ENCODE results near the gene F5. TPM values are rescaled to one million over a fixed set of nuclear protein-coding genes. Genes with fewer than 3 reads are reported as not detected.

The F5 gene
- total and polyA plus RNA-seq, 2 donors (not counting 1 experiment from before 2014, with no cell fraction given): under 0.01 TPM; not detected in 1

GRCh38 chr1:169631249-169631648, 45.0 kb upstream of the F5 start:
- Histone ChIP-seq H3K4me1 (ENCODE audit: control insufficient read depth, extremely low read depth, insufficient read depth, low read length) (no peaks in the 10 kb centered on the region), H3K27me3 (ENCODE audit: control insufficient read depth, insufficient read depth, low read length) (no peaks in the 10 kb centered on the region), H3K4me3 (replicated peaks in 1 of 4; ENCODE audit: control extremely low read depth in 1 of 4, insufficient read depth in 1 of 4, low read depth in 3 of 4, low read length in 4 of 4) (no peak overlapping the region), H3K4me2 (ENCODE audit: extremely low read depth, insufficient read depth, low read length) (no peak overlapping the region), H3K36me3 (ENCODE audit: control insufficient read depth, insufficient read depth, low read length) (no peaks in the 10 kb centered on the region), H3K27ac (ENCODE audit: insufficient read depth, low read length) (no peak overlapping the region), H3K9me3 (ENCODE audit: control insufficient read depth, insufficient read depth, low read depth, low read length) (no peaks in the 10 kb centered on the region), H2AFZ (ENCODE audit: low read length) (no peak overlapping the region), H3K79me2 (ENCODE audit: control insufficient read depth, insufficient read depth, low read length) (no peaks in the 10 kb centered on the region), H3K9ac (ENCODE audit: insufficient read depth, low read length) (no peak overlapping the region), H4K20me1 (ENCODE audit: control insufficient read depth, extremely low read depth, insufficient read depth, low read length) (no peaks in the 10 kb centered on the region)
- DNase-seq (ENCODE audit: low read depth in 2 of 2): no peak
- TF ChIP-seq EZH2 (IDR thresholded peaks at IDR 0.05; ENCODE audit: low read length, missing control alignments) (no peak), CTCF (conservative IDR thresholded peaks at IDR 0.05 in 1 of 2, IDR thresholded peaks at IDR 0.05 in 1 of 2; ENCODE audit: low read depth in 1 of 2, low read length in 2 of 2) (no peak)

GRCh38 chr1:169630006-169630405, 43.7 kb upstream of the F5 start, which contains the start of gene SELP:
SELP (minus strand) TSS chr1:169630124; CDS start chr1:169630074, 50 bp downstream.
- H3K4me2 ChIP-seq (ENCODE audit: extremely low read depth, insufficient read depth, low read length): no peak within 1 kb of the TSS
- TF ChIP-seq EZH2 (IDR thresholded peaks at IDR 0.05; ENCODE audit: low read length, missing control alignments) (no peak), CTCF (conservative IDR thresholded peaks at IDR 0.05 in 1 of 2, IDR thresholded peaks at IDR 0.05 in 1 of 2; ENCODE audit: low read depth in 1 of 2, low read length in 2 of 2) (no peak)
- peak in 1 of 2 donors; percentile 15 for DNase-seq (ENCODE audit: low read depth in 2 of 2)

GRCh38 chr1:169624912-169625311, 38.6 kb upstream of the F5 start:
- TF ChIP-seq CTCF (conservative IDR thresholded peaks at IDR 0.05 in 1 of 2, IDR thresholded peaks at IDR 0.05 in 1 of 2; ENCODE audit: low read depth in 1 of 2, low read length in 2 of 2) (no peak), EZH2 (IDR thresholded peaks at IDR 0.05; ENCODE audit: low read length, missing control alignments) (no peak)
- Histone ChIP-seq H2AFZ (ENCODE audit: low read length) (no peak overlapping the region), H3K4me1 (ENCODE audit: control insufficient read depth, extremely low read depth, insufficient read depth, low read length) (no peaks in the 10 kb centered on the region), H3K9ac (ENCODE audit: insufficient read depth, low read length) (no peak overlapping the region), H3K36me3 (ENCODE audit: control insufficient read depth, insufficient read depth, low read length) (no peaks in the 10 kb centered on the region), H3K79me2 (ENCODE audit: control insufficient read depth, insufficient read depth, low read length) (no peaks in the 10 kb centered on the region), H3K4me2 (ENCODE audit: extremely low read depth, insufficient read depth, low read length) (no peak overlapping the region), H3K9me3 (ENCODE audit: control insufficient read depth, insufficient read depth, low read depth, low read length) (no peaks in the 10 kb centered on the region), H3K27ac (ENCODE audit: insufficient read depth, low read length) (no peak overlapping the region), H3K4me3 (replicated peaks in 1 of 4; ENCODE audit: control extremely low read depth in 1 of 4, insufficient read depth in 1 of 4, low read depth in 3 of 4, low read length in 4 of 4) (no peak overlapping the region), H3K27me3 (ENCODE audit: control insufficient read depth, insufficient read depth, low read length) (no peaks in the 10 kb centered on the region), H4K20me1 (ENCODE audit: control insufficient read depth, extremely low read depth, insufficient read depth, low read length) (no peaks in the 10 kb centered on the region)
- no peak for DNase-seq (ENCODE audit: low read depth in 2 of 2)

More at GRCh38 chr1:169630006-169630405, 43.7 kb upstream of the F5 start, which contains the start of gene SELP:
- H3K9me3 ChIP-seq (ENCODE audit: control insufficient read depth, insufficient read depth, low read depth, low read length): no peaks in the 10 kb centered on the region
- H4K20me1 ChIP-seq (ENCODE audit: control insufficient read depth, extremely low read depth, insufficient read depth, low read length): no peaks in the 10 kb centered on the region
- H3K9ac ChIP-seq (ENCODE audit: insufficient read depth, low read length): no peak within 1 kb of the TSS
- no peak within 1 kb of the TSS for H3K4me3 ChIP-seq (replicated peaks in 1 of 4; ENCODE audit: control extremely low read depth in 1 of 4, insufficient read depth in 1 of 4, low read depth in 3 of 4, low read length in 4 of 4)
- H3K79me2 ChIP-seq (ENCODE audit: control insufficient read depth, insufficient read depth, low read length): no peaks in the 10 kb centered on the region
- H3K36me3 ChIP-seq (ENCODE audit: control insufficient read depth, insufficient read depth, low read length): no peaks in the 10 kb centered on the region
- H3K27me3 ChIP-seq (ENCODE audit: control insufficient read depth, insufficient read depth, low read length): no peaks in the 10 kb centered on the region
- no peaks in the 10 kb centered on the region for H3K4me1 ChIP-seq (ENCODE audit: control insufficient read depth, extremely low read depth, insufficient read depth, low read length)
- no peak within 1 kb of the TSS for H3K27ac ChIP-seq (ENCODE audit: insufficient read depth, low read length)
- H2AFZ ChIP-seq (ENCODE audit: low read length): no peak within 1 kb of the TSS
